GM19043 (cell line): Measurements from ENCODE around the gene GPNMB.
A peak's percentile ranks its signal among the peaks of the same experiment; 100 is the strongest.
"Not testable (repeated sequence)": the region's sequence is repeated elsewhere in the genome, so short reads cannot be mapped to it uniquely, and the experiment has no call there.

Experiments used
- ATAC-seq: cut with Tn5 transposase; IDR thresholded peaks from one replicate; pipeline ENCODE4 v1.9.1; 2021; ENCODE audit warnings: low read depth; ENCODE audit not compliant: unreplicated experiment

Gene GPNMB

DNA sequence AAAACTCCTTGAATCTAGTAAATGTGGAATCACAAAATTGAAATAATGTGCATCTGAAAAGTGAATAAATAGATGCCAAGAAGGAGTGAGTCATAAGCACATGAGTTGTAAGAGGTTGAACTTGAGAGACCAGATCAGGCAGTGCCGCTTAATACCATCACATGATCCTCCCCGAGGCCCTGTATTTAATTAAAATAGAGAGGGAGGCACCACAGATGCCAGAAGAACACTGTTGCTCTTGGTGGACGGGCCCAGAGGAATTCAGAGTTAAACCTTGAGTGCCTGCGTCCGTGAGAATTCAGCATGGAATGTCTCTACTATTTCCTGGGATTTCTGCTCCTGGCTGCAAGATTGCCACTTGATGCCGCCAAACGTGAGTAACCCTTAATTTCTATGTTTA is at the start of gene GPNMB:
GPNMB (plus strand) TSS at position 221 of the 400 bp plus-strand sequence; CDS start at position 304, 83 bp downstream.
- no peak for ATAC-seq

DNA sequence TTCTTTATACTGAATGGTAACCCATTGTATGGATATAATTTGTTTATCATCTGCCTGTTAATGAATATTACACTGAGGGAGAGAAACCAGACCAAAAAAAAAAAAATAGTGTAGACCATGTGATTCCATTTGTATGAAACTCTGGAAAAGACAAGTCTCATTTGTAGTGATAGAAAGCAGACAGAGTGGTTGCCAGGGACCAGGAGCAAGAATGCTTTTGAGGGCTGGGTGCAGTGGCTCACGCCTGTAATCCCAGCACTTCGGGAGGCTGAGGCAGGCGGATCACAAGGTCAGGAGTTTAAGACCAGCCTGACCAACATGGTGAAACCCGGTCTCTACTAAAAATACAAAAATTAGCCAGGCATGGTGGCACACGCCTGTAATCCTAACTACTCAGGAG is 48.8 kb upstream of the GPNMB start:
- ATAC-seq, result not testable (repeated sequence)

DNA sequence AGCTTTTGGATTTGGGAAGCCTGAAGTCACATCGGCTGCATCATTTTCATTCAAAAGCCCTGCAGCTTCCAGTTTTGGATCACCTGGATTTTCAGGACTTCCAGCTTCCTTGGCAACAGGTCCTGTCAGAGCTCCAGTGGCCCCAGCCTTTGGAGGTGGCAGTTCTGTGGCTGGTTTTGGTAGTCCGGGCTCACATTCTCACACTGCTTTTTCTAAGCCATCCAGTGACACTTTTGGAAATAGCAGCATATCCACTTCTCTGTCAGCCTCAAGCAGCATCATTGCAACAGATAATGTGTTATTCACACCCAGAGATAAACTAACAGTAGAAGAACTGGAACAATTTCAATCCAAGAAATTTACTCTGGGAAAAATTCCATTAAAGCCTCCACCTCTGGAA is 46.2 kb upstream of the GPNMB start:
- no peak for ATAC-seq

DNA sequence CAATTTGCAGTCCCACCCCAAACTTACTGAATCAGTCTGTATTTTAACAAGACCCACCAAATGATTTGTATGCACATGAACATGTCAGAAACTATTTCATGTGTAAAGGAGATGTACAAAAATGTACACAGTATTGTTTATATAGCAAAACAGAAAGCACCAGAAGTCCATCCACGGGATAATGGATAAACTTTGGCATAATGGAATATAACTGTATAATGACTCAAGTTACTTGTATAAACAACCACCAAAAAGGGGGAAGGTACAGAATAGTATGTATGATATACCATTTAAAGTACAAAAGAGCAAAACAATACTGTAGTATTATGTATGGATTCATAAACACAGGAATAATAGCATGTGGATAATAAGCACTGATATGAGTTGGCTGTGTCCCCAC is 42.3 kb upstream of the GPNMB start:
- no peak for ATAC-seq

DNA sequence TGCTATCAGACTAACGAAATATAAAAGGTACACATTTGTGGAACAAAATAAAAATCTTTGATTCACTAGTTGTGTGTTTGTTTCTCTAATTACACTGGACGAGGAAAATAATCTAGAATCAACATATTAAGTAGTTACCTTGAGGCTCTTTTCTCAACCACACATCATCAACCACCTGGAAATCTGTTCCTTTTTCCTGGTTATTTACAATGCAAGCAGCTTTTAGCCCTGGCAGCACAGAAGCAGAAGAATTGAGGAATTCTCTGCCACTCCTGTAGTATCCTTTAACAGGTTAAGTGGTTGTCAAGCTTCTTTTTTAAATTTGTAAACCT is 41.0 kb upstream of the GPNMB start:
- ATAC-seq, result no peak

DNA sequence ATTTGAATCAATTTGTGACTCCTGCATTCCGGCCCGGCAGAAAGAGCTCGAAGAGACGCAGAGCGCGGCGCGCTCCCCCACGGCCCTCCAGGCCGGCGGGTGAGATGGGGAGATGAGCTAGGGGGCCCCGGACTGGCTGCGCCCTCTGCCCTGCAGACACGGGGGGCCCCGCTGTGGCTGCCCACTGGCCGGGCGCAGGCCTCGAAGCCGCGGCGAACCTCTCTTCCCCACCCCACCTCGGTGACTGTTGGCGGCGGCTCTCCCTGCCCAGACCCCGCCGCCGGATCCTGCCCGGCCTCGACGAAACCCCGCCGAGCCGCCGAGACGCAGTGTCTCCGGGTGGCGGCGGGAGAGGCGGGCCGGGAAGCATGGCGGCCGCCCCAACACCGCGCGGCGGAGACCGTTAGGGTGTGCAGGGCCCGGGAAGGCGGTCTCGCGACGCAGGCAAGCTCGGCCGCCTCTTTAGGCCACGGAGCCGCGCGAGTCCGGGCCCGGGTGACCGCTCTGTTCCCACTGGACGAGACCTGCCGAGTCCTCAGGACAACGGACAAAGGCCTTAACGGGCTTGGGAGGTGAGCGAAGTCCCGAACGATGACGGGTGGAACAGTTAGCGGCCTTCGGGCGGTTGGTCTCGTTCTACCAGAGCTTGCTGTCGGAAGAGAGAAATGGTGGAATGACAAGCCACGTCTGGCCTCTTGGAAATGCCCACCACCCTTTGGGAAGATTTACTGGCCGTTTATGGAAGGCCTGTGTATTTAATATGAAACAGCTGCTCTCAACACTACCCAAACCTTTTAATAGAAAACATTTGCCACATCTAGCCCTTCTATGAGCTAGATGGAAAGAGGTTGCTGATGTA is 40.4 kb upstream of the GPNMB start:
- ATAC-seq, result peak; percentile 53

DNA sequence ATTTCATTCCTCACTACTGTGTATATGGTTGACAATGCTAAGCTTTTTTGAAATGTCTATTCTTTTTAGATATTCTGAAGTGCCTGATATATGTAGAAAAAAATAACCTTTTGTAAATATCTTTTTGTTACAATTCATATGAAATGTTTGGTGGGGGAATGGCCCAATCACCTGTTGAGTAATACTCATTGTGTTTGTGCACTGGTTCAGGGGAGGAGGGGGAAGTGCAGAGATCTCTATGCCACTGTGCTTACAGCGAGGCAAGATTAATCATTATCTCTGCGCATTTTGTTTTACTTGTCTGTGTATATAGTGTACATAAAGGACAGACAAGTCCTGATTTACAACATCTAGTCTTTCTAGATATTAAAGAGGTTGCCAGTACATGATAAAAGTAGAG is 39.6 kb upstream of the GPNMB start:
- no peak for ATAC-seq

DNA sequence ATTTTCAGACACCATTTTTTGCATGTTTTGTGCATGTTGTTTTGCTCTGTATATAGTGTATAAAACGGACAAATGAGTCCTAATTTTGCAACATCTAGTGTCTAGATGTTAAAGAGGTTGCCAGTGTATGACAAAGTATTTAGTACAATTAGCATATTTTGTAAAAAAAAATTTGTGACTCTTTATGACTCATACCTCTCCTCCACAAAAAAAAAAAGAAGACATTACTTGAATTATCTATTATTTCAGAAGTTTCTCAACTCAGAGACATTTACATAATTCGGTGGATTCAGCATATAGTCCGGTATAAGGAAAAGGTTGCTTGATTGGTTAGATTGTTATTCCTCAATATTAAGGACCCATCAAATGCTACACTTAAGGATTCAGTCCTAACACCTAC is 38.7 kb upstream of the GPNMB start:
- ATAC-seq, result no peak

DNA sequence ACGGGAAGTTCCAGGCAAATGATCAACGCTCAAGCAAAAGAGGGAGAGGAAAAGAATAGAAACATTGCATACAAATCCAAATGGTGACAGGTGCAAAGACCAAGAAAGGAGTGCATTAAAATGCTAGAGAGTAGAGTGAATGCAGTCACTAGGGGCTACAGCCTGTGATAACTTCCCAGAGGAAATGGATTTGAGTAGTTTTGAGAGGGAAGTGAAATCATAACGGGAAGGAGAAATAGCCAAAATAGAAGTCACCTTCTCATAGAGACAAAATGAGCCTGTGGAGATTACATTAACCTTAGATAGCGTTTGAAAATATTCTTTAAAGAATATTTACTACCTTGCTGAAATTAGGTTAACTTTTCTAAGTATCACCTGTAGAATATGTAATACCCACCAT is 38.3 kb upstream of the GPNMB start:
- ATAC-seq, result no peak

DNA sequence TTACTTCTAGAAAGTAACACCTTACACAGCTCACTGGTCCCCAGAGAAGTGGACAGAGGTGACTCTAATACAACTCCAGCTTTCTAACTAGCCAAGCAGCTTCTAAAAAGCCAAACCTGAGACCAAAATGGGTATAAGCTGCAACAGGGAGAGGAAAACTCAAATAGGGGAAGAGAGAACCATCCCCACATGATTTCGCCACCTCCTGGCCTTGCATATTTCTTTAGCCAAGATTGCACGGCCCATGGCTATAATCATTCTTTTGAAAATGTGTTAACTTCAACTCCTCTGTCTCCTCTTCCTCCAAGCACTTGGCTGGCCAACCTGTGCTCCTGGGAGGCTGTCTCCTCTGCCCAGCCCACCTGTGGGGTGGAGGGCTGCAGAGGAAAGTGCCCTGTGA is 36.1 kb upstream of the GPNMB start:
- ATAC-seq, result no peak

DNA sequence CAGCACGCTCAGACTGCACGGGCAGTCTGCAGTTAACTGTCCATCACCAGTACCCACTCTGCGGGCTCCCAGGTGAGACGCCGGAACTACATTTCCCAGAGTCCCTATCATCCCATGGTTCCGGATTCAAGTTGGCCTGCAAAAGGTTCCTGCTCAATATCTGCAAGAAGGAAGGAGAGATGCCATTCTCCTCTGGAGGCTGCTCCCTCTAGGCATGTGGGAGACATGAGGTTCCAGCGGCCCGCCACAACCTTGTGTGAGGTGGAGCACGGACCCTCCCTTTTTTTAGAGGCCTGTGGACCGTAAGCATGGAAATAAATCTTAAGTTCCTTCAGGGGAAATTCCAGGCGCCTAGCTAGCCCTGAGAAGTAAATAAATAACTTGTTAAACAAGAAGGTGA is 35.0 kb upstream of the GPNMB start:
- no peak for ATAC-seq

DNA sequence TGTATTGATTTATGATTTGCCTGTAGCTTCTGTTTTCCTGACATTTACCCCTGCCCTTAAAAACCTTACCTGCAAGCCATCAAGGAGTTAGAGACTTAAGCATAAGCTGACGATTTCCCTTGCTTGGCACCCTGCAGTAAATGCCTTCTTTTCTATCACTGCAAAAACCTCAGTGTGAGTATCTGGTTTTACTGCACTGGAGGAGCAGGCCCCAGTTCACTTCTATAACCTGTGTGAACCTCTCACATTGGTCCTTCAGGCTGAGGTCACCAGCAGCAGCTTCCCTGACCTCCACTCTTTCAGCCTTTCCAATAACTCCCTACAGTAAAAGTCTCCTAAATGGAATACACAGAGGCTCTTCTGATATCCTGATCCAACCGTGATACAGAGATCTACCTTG is 34.2 kb upstream of the GPNMB start:
- ATAC-seq, result no peak

DNA sequence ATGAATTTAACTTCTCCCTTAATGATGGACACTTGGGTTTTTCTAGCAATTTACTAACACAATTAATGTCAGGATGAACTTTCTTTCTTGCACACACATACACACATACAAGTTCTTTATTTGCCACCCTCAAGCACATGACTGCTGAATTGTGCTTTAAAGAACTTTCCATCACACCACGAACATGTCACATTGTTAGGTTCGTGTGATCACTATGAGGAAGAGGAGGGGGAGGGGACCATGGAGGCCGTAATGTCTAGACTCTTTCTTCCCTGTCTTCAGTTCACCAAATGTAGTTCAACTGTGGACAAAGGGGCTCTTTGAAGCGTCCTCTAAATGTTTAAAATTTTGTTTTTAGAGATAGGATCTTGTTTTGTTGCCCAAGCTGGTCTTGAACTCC is 33.7 kb upstream of the GPNMB start:
- ATAC-seq, result no peak

DNA sequence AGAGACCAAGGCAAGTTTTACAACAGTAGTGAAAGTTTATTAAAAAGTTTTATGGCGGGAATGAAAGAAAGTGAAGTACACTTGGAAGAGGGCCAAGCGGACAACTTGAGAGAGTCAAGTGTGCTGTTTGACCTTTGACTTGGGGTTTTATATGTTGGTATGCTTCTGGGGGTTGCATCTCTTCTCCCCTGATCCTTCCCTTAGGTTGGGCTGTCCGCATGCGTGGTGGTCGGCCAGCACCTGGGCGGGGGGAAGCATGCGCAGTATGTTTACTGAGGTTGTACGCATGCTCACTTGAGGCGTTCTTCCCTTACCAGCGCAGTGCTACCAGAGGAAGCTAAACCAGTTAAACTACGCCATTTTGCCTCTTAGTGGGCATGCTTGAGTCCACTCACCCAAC is 32.8 kb upstream of the GPNMB start:
- ATAC-seq, result no peak

DNA sequence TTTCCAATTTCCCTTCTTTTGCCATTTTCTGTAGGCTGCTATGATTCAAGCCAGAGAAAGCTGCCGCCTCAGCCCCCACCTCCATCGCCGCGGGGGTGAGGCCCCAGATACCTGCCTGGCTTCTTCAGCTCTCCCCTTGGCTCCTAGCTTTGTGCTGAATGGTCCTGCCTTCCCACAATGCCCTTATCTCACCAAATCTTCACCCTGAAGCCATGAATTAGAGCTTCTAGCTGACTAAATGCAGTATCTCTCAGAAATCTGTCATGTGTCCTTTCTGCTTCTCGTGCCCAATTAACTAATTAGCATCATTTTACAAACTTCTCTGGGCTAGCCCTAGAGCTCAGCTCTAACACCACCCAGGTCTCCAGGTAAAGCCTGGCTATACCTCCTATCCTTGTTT is 32.2 kb upstream of the GPNMB start:
- no peak for ATAC-seq

DNA sequence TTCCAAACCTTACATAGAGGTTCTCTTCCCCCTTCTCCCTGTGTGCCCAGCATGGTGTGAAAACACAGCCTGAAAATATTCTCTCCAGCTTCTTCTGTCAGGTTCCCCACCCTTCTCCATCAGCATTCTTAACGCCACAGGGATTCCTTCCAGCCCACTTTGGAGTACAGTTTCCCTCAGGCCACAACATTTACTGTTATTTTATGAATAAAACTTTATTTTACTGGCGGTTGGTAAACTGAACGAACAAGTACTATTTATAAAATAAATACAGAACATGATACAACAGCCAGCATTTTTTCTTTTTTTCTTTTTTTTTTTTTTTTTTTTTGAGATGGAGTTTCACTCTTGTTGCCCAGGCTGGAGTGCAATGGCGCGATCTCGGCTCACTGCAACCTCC is 31.6 kb upstream of the GPNMB start:
- no peak for ATAC-seq

DNA sequence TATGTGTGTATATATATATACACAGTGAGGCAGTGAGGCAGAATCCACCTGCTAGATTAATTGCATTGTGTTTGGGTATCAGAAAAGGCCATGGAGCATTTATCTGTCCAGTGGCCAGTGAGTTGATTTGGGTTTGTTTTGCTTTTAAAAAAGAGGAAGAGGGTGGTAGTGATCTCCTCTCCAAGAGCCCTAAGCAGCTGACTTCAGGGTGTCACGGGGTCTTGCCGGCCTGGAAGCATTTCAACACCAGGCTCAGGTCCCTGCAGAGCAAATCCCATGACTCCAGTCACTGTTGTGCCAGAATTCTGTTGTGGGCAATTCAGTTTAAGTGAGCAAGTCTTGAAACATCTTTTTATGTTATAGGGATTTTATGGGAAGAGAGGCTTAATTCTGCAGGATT is 30.6 kb upstream of the GPNMB start:
- ATAC-seq, result no peak

DNA sequence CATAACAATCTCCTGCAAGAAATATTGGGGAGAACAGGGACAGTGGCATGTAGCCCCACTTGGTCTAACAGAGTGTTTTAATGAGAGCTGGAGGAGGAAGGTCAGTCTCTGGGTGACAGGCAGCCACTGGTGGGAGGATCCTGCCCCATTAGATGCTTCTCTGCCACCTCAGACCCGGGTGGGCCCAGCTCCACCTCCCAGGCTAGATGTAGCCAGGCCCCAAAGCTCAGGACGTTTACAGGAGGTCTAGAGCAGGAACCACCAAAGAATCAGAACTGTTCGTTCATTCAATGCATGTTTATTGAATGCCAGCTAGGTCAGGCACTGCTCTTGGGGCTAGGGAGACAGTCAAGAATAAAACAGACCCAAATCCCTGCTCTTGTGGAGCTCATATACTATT is 28.4 kb upstream of the GPNMB start:
- ATAC-seq, result no peak

DNA sequence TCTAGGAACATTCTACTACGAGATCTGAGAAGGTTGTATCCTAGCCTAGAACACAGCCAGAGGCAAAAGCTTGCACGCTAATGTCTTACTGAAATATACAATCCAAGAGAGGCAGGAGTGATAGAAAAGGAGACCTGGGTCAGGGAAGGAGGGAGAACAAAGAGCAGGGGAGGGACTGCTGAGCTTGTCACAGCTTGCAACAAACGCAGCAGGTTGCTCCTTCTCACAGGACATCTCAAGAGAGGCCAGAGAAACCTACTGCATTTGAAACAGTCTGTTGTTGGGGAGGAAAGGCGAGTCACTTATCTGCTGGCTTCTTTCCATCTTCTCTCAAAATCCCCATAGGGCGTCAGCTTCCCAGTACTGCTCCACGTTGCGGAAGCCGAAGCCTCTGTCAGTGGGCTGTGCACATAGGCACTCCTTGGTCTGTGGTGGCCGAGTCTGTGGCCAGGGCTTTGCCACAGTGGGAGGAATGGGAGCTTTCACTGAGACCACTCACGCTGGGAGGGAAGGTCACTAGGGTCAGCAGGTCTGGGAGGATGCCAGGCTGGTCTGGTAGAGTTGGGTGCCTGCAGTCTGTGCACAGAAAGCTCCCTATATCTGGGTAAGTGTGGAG is 25.8 kb upstream of the GPNMB start:
- ATAC-seq, result no peak

DNA sequence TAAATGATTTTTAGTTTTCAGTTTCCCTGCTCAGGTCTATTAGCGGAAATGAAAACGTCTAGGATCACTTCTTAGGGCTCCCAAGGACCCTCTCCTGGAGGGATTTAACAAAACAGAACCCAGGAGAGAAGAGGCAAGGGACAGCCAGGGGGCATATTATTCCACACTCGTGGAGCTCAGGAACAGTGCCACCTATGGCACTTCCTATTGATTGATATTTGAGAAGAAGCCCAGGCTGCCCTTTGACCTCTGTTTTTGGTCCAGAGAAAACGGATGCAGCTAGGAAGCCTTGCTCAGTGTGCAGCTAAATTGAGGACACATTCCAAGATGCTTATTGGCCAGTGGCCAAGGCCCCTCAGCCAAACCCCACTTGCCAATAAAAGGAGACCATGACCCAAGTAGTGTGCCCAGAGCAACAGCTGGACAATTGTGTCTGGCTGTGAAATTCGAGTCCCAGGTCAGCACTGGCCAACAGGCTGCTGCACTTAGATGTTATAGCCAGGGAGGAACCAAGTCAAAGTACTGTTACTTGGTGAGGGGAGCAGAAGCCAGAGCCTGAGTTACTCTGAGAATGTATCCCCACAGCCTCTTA is 24.0 kb upstream of the GPNMB start:
- ATAC-seq, result no peak

DNA sequence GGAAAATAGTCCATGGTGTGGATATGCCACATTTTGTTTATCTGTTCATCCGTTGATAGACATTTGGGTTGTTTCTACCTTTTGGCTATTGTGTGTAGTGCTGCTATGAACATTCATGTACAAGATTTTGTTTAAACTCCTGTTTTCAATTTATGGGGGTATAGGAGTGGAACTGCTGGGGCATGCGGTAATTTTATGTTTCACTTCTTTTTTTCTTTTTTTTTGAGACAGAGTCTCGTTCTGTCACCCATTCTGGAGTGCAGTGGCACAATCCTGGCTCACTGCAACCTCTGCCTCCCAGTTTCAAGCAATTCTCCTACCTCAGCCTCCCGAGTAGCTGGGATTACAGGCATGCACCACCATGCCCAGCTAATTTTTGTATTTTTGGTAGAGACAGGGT is 22.2 kb upstream of the GPNMB start:
- not testable (repeated sequence) for ATAC-seq

DNA sequence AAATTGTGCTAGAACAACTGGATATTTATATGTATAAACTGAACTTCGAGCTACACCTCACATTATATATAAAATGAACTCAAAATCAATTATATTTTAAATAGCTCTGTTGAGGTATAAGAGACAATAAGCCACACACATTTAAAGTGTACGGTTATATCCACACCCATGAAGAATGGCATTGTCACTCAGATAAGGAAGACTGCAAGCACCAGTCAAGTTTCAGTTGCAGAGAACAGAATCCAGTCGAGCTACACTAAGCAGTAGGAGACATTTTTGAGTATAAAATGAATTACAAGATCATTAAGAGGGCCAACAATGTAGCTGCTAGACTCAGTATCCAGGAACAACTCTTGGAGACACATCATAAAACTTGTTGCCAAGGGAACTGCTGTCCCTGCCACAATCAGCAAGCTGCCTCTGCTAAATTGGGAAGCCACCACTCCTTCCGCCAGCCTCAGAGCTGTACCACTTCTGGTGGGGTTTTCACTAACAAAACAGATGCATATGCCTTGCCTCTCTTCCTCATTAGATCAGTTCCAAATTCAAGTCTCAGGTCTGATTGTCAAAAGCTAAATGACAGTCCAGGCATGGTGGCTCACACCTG is 19.6 kb upstream of the GPNMB start:
- no peak for ATAC-seq
